AG04450 (cell line): Measurements from ENCODE around the gene MGAT4A. TPM values are rescaled to one million over a fixed set of nuclear protein-coding genes. Genes with fewer than 3 reads are reported as not detected.
"Not testable (repeated sequence)": the region's sequence is repeated elsewhere in the genome, so short reads cannot be mapped to it uniquely, and the experiment has no call there.

Experiments used
- CTCF ChIA-PET: fragments of 300-600, 350-600 bp; formaldehyde crosslinking; extraction: SDS; loops from one replicate; lab custom pipeline; 2022; ENCODE audit warnings: antibody characterized with exemption, inconsistent platforms; lab: Charles Lee
- POLR2A ChIA-PET: fragments of 350-600 bp; formaldehyde crosslinking; extraction: SDS; loops from one replicate; lab custom pipeline; 2021; ENCODE audit warnings: antibody characterized with exemption, inconsistent platforms; lab: Yijun Ruan, JAX
- DNase-seq: peaks from one replicate; pipeline ENCODE4 v3.0.0-alpha.2; 2011; ENCODE audit warnings: low read depth, low spot score
- H3K27ac ChIP-seq: one replicate; pipeline ENCODE4 v1.5.1; 2012; ENCODE audit warnings: low read depth, low read length, control low read depth
- H3K27me3 ChIP-seq: one replicate; pipeline ENCODE4 v1.6.0; 2012; ENCODE audit warnings: low read length; ENCODE audit not compliant: control insufficient read depth, insufficient read depth
- H3K4me3 ChIP-seq: 2 replicates; pipeline ENCODE4 v1.5.1; 2011; ENCODE audit warnings: mild to moderate bottlenecking, low read depth, low read length, control low read depth
- H3K9me3 ChIP-seq: 2 replicates; pipeline ENCODE4 v1.5.1; 2012; ENCODE audit warnings: low read length; ENCODE audit not compliant: control insufficient read depth, insufficient read depth
- CTCF ChIP-seq: IDR thresholded peaks from 2 replicates; pipeline ENCODE4 v1.5.1; 2011; ENCODE audit warnings: low read depth, low read length, control low read depth, inconsistent platforms
- polyA plus RNA-seq: library from polyadenylated mRNA; depleted of rRNA; stranded (reverse); fragments of >200 nt; gene quantifications from 2 replicates; pipeline ENCODE4 v1.2.3, GENCODE V29; 2011

MGAT4A gene
- polyA plus RNA-seq, 1 experiment, result 0.04 TPM

GRCh38 chr2:98663511-98664090 lies 67.3 kb downstream of the MGAT4A start:
- Histone ChIP-seq H3K9me3 (no peaks in the 10 kb centered on the region), H3K4me3 (no peak overlapping the region), H3K27ac (no peak overlapping the region), H3K27me3 (no peaks in the 10 kb centered on the region)
- no peak for TF ChIP-seq CTCF
- no peak for DNase-seq
- ChIA-PET POLR2A (no interaction called here), CTCF (interaction anchor here (0.9 kb wide), 1 partner anchor 14 kb away, joined by 10 read pairs; no protein-coding TSS in a partner anchor)

GRCh38 chr2:98659491-98659840 lies 71.5 kb downstream of the MGAT4A start:
- H3K27me3 ChIP-seq, H3K27ac ChIP-seq, POLR2A ChIA-PET, H3K4me3 ChIP-seq, DNase-seq, H3K9me3 ChIP-seq: not testable (repeated sequence)
- CTCF ChIA-PET, result interaction anchor here (0.6 to 1.2 kb wide), 3 partner anchors 10 to 178 kb away, joined by 3 to 4 read pairs (median 4); no protein-coding TSS in a partner anchor

- ChIA-PET POLR2A (no interaction called here), CTCF (interaction anchor here (0.6 to 2.3 kb wide), 3 partner anchors 10 to 179 kb away, joined by 3 to 7 read pairs (median 4); no protein-coding TSS in a partner anchor)
- Histone ChIP-seq H3K27ac (no peak overlapping the region), H3K4me3 (no peak overlapping the region), H3K9me3 (no peaks in the 10 kb centered on the region), H3K27me3 (no peaks in the 10 kb centered on the region)
- DNase-seq, result no peak
- TF ChIP-seq CTCF, result no peak
Measured at GRCh38 chr2:98658816-98659490, 72.0 kb downstream of the MGAT4A start.

GRCh38 chr2:98656800-98657199 lies 74.1 kb downstream of the MGAT4A start:
- POLR2A ChIA-PET, result no interaction called here
- no peaks in the 10 kb centered on the region for H3K9me3 ChIP-seq
- no peak for DNase-seq

More at GRCh38 chr2:98656800-98657199, 74.1 kb downstream of the MGAT4A start:
- CTCF ChIA-PET, result interaction anchor here (2.3 kb wide), 1 partner anchor 8 kb away, joined by 7 read pairs; no protein-coding TSS in a partner anchor
- TF ChIP-seq CTCF, result no peak
- H3K4me3 ChIP-seq, result no peak overlapping the region
- H3K27ac ChIP-seq, result no peak overlapping the region
- H3K27me3 ChIP-seq, result no peaks in the 10 kb centered on the region
